Lung (tissue), 12 donors: ENCODE measurements around the gene PGA4. TPM values are rescaled to one million over a fixed set of nuclear protein-coding genes. Genes with fewer than 3 reads are reported as not detected.

Experiments
- ATAC-seq: fragments of 200-7000 bp; cut with Tn5 transposase; one replicate; pipeline ENCODE4 v1.9.1; 2020; ENCODE audit warnings: moderate number of reproducible peaks; ENCODE audit not compliant: insufficient read depth, low FRiP score
- DNase-seq, 3 donors: peaks; one replicate each; pipeline ENCODE4 v3.0.0-alpha.2; 2013 to 2017
- H3K27ac ChIP-seq, 2 donors: one replicate each; pipeline ENCODE4 v1.5.1; 2013; ENCODE audit warnings: mild to moderate bottlenecking in 2 of 2, moderate library complexity in 2 of 2, control low read depth in 1 of 2, inconsistent platforms in 1 of 2, low read depth in 1 of 2, low read length in 1 of 2
- H3K27me3 ChIP-seq, 3 donors: one replicate each; pipeline ENCODE4 v1.5.1; 2013; ENCODE audit warnings: low read length in 2 of 3; ENCODE audit not compliant: control insufficient read depth in 3 of 3, insufficient read depth in 3 of 3
- H3K36me3 ChIP-seq, 4 donors: one replicate each; pipeline ENCODE4 v1.5.1; 2013; ENCODE audit warnings: low read length in 4 of 4, mild to moderate bottlenecking in 1 of 4, moderate library complexity in 1 of 4; ENCODE audit not compliant: control insufficient read depth in 4 of 4, insufficient read depth in 4 of 4
- H3K4me1 ChIP-seq, 5 donors: one replicate each; pipeline ENCODE4 v1.5.1; 2013; ENCODE audit warnings: low read length in 5 of 5, mild to moderate bottlenecking in 2 of 5, moderate library complexity in 1 of 5; ENCODE audit not compliant: control insufficient read depth in 5 of 5, insufficient read depth in 5 of 5
- H3K4me3 ChIP-seq: one replicate; pipeline ENCODE4 v1.5.1; 2013; ENCODE audit warnings: mild to moderate bottlenecking, control low read depth, moderate library complexity
- H3K9ac ChIP-seq, 2 donors: one replicate each; pipeline ENCODE4 v1.5.1; 2013; ENCODE audit warnings: low read length in 2 of 2, control low read depth in 1 of 2; ENCODE audit not compliant: insufficient read depth in 1 of 2
- H3K9me3 ChIP-seq, 4 donors: one replicate each; pipeline ENCODE4 v1.5.1; 2013; ENCODE audit warnings: low read length in 3 of 4, mild to moderate bottlenecking in 1 of 4, moderate library complexity in 1 of 4; ENCODE audit not compliant: control insufficient read depth in 4 of 4, insufficient read depth in 3 of 4
- WGBS, 2 donors: extraction: QIAGEN DNeasy Blood & Tissue Kit; methylation state at CpG; one replicate each; pipeline ENCODE4 v1.1.7; 2013; 5-methylcytosine and 5-hydroxymethylcytosine counted together
- polyA plus RNA-seq, 2 donors: library from polyadenylated mRNA; stranded (reverse); fragments of 200-250 nt; gene quantifications; one replicate each; pipeline ENCODE4 v1.2.1, GENCODE V29; 2013
- total RNA-seq, 2 donors: library from RNA; depleted of rRNA in 1 of 2; stranded (reverse); fragments of >200 nt in 1 of 2; gene quantifications; one replicate each; pipeline ENCODE4 v1.2.1, GENCODE V29; 2014 to 2021
- TF ChIP-seq, protein P1 (sequence below): IDR thresholded peaks from 2 replicates; pipeline ENCODE4 v1.5.1; 2012; ENCODE audit warnings: mild to moderate bottlenecking; ENCODE audit errors: control extremely low read depth, extremely low read depth
- donor health status: control.
- donor health status: control.
- donor health status: Bipolar disorder and iron deficiency.
- donor health status: healthy.
- donor health status: DM: yes; HTN: yes; CAD: no.

The PGA4 gene
- total and polyA plus RNA-seq, 4 donors: 1.6 to 1.8 (median 1.8) TPM; not detected in 1

DNA sequence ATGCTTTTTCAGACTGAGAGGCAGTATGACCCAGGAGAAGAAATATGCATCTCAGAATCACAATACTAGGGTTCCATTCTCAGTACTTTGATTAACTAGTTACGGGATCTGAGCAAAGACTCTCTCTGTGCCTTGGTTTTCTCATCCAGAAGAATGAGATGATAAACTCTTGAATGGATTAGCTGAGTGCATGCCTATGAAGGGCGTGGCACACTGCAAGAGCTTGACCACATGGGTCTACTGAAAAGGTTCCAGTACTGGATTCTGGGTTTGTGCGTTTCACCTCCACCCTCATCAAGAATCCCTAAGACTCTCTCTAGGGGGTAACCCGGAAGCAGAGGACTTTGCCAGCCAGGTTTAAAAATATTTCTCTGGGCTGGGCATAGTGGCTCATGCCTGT lies 44.5 kb downstream of the PGA4 start:
- TF ChIP-seq, protein P1, sequence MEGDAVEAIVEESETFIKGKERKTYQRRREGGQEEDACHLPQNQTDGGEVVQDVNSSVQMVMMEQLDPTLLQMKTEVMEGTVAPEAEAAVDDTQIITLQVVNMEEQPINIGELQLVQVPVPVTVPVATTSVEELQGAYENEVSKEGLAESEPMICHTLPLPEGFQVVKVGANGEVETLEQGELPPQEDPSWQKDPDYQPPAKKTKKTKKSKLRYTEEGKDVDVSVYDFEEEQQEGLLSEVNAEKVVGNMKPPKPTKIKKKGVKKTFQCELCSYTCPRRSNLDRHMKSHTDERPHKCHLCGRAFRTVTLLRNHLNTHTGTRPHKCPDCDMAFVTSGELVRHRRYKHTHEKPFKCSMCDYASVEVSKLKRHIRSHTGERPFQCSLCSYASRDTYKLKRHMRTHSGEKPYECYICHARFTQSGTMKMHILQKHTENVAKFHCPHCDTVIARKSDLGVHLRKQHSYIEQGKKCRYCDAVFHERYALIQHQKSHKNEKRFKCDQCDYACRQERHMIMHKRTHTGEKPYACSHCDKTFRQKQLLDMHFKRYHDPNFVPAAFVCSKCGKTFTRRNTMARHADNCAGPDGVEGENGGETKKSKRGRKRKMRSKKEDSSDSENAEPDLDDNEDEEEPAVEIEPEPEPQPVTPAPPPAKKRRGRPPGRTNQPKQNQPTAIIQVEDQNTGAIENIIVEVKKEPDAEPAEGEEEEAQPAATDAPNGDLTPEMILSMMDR: no peak
- WGBS, 2 donors: 72 to 85% methylated on average over 4 of the region's 4 CpGs

DNA sequence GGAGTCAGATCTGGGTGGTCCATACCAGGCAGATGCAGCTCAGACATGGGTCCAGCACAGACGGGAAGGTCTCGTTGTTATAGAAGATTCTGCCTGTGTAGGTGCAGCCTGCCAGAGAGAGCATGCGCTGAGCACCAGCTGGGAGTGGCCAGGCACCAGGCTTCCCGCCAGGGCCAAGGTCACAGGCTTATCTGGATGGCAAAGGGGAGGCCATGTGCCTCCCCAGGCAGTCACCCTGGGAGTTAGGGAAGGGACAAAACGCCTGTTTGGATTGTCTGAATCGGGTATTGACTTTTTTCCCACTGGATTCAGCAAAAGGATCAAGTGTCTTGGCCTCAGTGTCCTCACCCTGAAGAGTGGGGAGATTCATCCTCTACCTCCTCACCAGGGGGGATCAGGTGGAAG lies 45.3 kb downstream of the PGA4 start:
- Histone ChIP-seq H3K36me3 (no peaks in the 10 kb centered on the region), H3K4me3 (no peak overlapping the region), H3K27ac (no peak overlapping the region), H3K9ac (no peak overlapping the region), H3K27me3 (no peaks in the 10 kb centered on the region), H3K4me1 (no peaks in the 10 kb centered on the region), H3K9me3 (no peaks in the 10 kb centered on the region)
- ATAC-seq (no peak), DNase-seq (no peak)
- WGBS, 2 donors: 78 to 93% methylated on average over 6 of the region's 6 CpGs
- TF ChIP-seq, protein P1: no peak

More for the DNA sequence above, 44.5 kb downstream of the PGA4 start:
- ATAC-seq: no peak
- Histone ChIP-seq H3K36me3 (no peaks in the 10 kb centered on the region), H3K9me3 (no peaks in the 10 kb centered on the region), H3K9ac (no peak overlapping the region), H3K27me3 (no peaks in the 10 kb centered on the region), H3K4me1 (no peaks in the 10 kb centered on the region), H3K27ac (no peak overlapping the region), H3K4me3 (no peak overlapping the region)
- no peak for DNase-seq

DNA sequence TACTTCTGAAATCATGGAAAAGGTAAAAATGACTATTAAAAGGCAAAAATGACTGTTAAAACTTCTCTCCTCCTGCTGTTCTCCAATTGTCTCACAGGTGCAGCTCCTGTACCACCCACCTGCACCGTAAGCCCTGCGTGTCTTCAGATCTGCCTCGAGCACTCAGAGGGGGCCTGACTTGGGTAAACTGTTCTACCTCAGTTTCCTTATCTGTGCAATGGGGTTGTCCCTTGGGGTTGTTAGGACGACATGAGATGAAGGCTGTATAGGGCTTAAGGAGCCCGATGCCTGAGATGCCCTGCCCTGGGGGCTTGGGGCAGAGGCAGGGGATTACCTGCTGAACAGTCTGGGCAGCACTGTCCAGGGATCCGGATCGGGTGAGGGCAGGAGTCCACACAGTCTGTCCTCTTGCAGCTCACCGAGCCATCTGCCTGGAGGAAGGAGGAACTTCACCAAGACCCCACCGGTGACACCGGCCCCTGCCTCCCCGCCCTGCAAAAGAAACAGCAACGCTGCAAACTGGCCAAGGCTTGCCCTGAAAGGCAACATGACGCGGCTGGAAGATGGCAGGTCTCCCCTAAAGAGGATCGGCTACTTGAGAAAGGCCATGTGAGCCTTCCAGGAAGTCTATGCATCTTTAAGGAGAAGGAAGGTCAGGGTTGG lies 46.6 kb downstream of the PGA4 start:
- H3K4me3 ChIP-seq: no peak overlapping the region
- ATAC-seq (no peak), DNase-seq (no peak)
- H3K9me3 ChIP-seq: no peaks in the 10 kb centered on the region
- H3K4me1 ChIP-seq: no peaks in the 10 kb centered on the region
- no peaks in the 10 kb centered on the region for H3K27me3 ChIP-seq
- 92 to 95% methylated on average over 15 of the region's 15 CpGs for WGBS, 2 donors
- H3K9ac ChIP-seq: no peak overlapping the region
- H3K27ac ChIP-seq: no peak overlapping the region
- no peaks in the 10 kb centered on the region for H3K36me3 ChIP-seq
- TF ChIP-seq, protein P1: no peak
